Effector CD8-positive, alpha-beta T cell (primary cell): Measurements from ENCODE around the gene TPO.

Experiments used
- DNase-seq: peaks from one replicate; lab custom pipeline; 2025; lab: John Stamatoyannopoulos, UW

Gene TPO

GRCh38 chr2:1584051-1584531 lies 170.8 kb downstream of the TPO start:
- DNase-seq, result no peak

GRCh38 chr2:1584691-1585485 lies 171.6 kb downstream of the TPO start:
- DNase-seq, result no peak

GRCh38 chr2:1585635-1586034 lies 172.4 kb downstream of the TPO start:
- no peak for DNase-seq

GRCh38 chr2:1586251-1586922 lies 173.1 kb downstream of the TPO start:
- DNase-seq, result no peak

GRCh38 chr2:1586923-1587840 lies 173.9 kb downstream of the TPO start:
- no peak for DNase-seq

GRCh38 chr2:1588051-1588977 lies 175.1 kb downstream of the TPO start:
- no peak for DNase-seq

GRCh38 chr2:1588978-1589621 lies 175.8 kb downstream of the TPO start:
- no peak for DNase-seq

GRCh38 chr2:1590596-1591460 lies 177.6 kb downstream of the TPO start:
- DNase-seq, result no peak

GRCh38 chr2:1591461-1591770 lies 178.2 kb downstream of the TPO start:
- DNase-seq, result no peak
